ENCODE measurements around the gene SERTAD2. TPM values are rescaled to one million over a fixed set of nuclear protein-coding genes. Genes with fewer than 3 reads are reported as not detected.

The SERTAD2 gene, protein sequence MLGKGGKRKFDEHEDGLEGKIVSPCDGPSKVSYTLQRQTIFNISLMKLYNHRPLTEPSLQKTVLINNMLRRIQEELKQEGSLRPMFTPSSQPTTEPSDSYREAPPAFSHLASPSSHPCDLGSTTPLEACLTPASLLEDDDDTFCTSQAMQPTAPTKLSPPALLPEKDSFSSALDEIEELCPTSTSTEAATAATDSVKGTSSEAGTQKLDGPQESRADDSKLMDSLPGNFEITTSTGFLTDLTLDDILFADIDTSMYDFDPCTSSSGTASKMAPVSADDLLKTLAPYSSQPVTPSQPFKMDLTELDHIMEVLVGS
- total RNA-seq (11.2 and 12.0 TPM in 2 replicates), polyA plus RNA-seq (5.5 and 8.0 TPM in 2 replicates), polyA minus RNA-seq (8.9 and 12.5 TPM in 2 replicates), Bru-seq, nascent RNA (percentile 87 among the genes with signal in this experiment), BruChase-seq, experiment 1, labeled RNA remaining after a 6-hour chase (percentile 65 among the genes with signal in this experiment), BruChase-seq, experiment 2, labeled RNA remaining after a 2-hour chase (percentile 90 among the genes with signal in this experiment)
- 6.1 and 6.7 TPM in 2 replicates for polyA plus RNA-seq (2011; cell fraction: cytosol; rRNA removed)
- polyA plus RNA-seq (2011; cell fraction: nucleus; rRNA removed), result 7.1 and 9.3 TPM in 2 replicates
- 14.7 and 16.1 TPM in 2 replicates for polyA plus RNA-seq (2012)
- polyA minus RNA-seq (2011; cell fraction: cytosol; rRNA and poly(A)+ RNA removed), result 4.8 TPM
- 14.3 and 19.9 TPM in 2 replicates for polyA minus RNA-seq (2011; cell fraction: nucleus; rRNA and poly(A)+ RNA removed)
- long read RNA-seq, partial matches to known transcripts, result 0 of 6 reads
- long read RNA-seq, other reads (novel, unspliced or antisense), result 5 of 6 reads

DNA sequence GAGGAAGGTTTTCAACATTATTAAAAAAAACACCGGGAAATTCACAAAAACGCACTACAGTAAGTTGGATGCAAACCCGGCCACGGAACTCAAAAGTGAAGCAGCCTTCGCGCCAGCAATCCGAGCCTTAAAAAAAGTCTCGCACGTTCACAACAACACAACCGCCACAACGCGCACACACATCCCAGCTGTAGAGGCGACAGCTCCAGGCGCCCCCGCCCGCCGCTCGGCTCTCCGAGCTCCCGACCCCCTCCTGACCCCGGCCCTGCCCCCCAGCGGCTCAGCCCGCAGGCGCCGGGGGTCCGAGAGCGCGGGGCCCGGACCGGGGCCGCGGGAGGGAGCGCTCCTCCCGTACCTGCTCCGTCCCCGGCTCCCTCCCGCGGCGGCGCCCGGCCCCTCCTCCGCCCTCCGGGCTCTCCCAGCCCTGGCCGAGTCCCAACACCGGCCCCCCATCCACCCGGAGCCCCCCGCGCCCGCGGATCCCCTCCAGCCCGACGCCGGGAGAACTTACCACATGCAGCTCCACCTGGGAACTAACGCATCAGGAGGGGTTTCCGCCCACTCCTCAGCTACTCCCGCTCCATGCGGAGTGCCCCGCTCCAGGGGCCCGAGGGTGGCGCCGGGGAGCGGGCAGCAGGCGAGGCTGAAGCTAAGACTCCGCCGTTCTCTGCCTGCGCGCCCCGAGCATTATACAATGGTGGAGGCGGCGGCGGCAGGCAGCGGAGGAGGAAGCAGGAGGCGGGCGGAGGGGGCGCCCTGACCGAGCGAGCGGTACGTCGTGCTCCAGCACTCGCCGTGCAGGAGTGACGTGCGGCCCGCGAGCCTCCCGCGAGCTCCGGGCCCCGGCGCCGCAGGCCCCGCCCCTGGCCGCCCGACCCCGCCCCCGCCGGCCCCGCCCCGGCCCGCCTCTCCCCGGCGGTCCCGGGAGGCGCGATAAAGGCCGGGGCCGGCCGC lies at the start of gene SERTAD2:
Gene SERTAD2 (minus strand): TSS at position 805 of the 954 bp plus-strand sequence. CDS start 17,042 bp downstream, outside the sequence.
- DNase-seq (ENCODE audit: low read depth, low spot score) (peak; percentile 87), FAIRE-seq (peak; percentile 54)
- Histone ChIP-seq H3K4me3 (replicated peaks in 1 of 3; ENCODE audit: insufficient read depth in 1 of 3, low read depth in 1 of 3, low read length in 3 of 3) (peak within 1 kb of the TSS; percentile 72 to 89 (median 83)), H3K4me2 (ENCODE audit: insufficient read depth, low read length) (peak within 1 kb of the TSS; percentile 92), H3K36me3 (ENCODE audit: control insufficient read depth in 2 of 2, extremely low read depth in 1 of 2, insufficient read depth in 2 of 2, low read length in 2 of 2) (no peaks in the 10 kb centered on the region), H3K27ac (ENCODE audit: insufficient read depth, low read depth, low read length) (peak within 1 kb of the TSS; percentile 91), H3K9me3 (replicated peaks; ENCODE audit: control insufficient read depth, insufficient read depth, low read length) (no peaks in the 10 kb centered on the region), H3K9ac (replicated peaks; ENCODE audit: extremely low read depth, insufficient read depth, low read length) (peak within 1 kb of the TSS; percentile 89), H2AFZ (ENCODE audit: low read depth, low read length) (peak within 1 kb of the TSS; percentile 79), H3K4me1 (ENCODE audit: control insufficient read depth, extremely low read depth, insufficient read depth, low read length) (peaks cover 21% of the 10 kb centered on the region), H4K20me1 (replicated peaks; ENCODE audit: control insufficient read depth, extremely low read depth, insufficient read depth, low read length) (no peaks in the 10 kb centered on the region), H3K79me2 (ENCODE audit: control insufficient read depth, insufficient read depth, low read length) (peaks cover 46% of the 10 kb centered on the region), H3K27me3 (ENCODE audit: control insufficient read depth in 2 of 2, insufficient read depth in 2 of 2, low read length in 2 of 2) (no peaks in the 10 kb centered on the region), H3K9me1 (replicated peaks; ENCODE audit: control insufficient read depth, extremely low read depth, insufficient read depth, low read length) (no peaks in the 10 kb centered on the region)
- TF ChIP-seq POLR2A (IDR thresholded peaks at IDR 0.05; ENCODE audit: low read depth, low read length) (peak; percentile 63), JUN (IDR thresholded peaks at IDR 0.05; ENCODE audit: borderline replicate concordance, insufficient read depth, insufficient read length, low read depth) (no peak)
- TF ChIP-seq, protein P1, sequence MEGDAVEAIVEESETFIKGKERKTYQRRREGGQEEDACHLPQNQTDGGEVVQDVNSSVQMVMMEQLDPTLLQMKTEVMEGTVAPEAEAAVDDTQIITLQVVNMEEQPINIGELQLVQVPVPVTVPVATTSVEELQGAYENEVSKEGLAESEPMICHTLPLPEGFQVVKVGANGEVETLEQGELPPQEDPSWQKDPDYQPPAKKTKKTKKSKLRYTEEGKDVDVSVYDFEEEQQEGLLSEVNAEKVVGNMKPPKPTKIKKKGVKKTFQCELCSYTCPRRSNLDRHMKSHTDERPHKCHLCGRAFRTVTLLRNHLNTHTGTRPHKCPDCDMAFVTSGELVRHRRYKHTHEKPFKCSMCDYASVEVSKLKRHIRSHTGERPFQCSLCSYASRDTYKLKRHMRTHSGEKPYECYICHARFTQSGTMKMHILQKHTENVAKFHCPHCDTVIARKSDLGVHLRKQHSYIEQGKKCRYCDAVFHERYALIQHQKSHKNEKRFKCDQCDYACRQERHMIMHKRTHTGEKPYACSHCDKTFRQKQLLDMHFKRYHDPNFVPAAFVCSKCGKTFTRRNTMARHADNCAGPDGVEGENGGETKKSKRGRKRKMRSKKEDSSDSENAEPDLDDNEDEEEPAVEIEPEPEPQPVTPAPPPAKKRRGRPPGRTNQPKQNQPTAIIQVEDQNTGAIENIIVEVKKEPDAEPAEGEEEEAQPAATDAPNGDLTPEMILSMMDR (IDR thresholded peaks at IDR 0.05; ENCODE audit: extremely low read depth in 1 of 2, insufficient read depth in 1 of 2, low read depth in 1 of 2, low read length in 2 of 2), result peak in 1 of 2 donors; percentile 14
- BruUV-seq (replicated peaks), result no TSS peak
- dilution Hi-C loops (cut with MboI; ENCODE audit: extremely low pct_ligation_motif_present, low sequenced_read_pairs) (no loop called here), intact Hi-C loops (cut with micrococcal nuclease) (loop anchor here (1.0 to 2.0 kb wide), 7 partner anchors 9 to 206 kb away; no protein-coding TSS in a partner anchor)
- ChIA-PET POLR2A (interaction anchor here (0.7 to 5.5 kb wide), 21 partner anchors 9 to 574 kb away, joined by 3 to 62 read pairs (median 5); partner anchors contain the start of genes ACTR2 and AFTPH), CTCF (interaction anchor here (0.6 to 6.4 kb wide), 34 partner anchors 8 to 403 kb away, joined by 3 to 86 read pairs (median 5); partner anchors contain the start of genes AFTPH and CEP68)

Data from endothelial cell of umbilical vein (primary cell).